GM10266 (cell line): ENCODE data around the gene DNASE1L3.

Experiments
- DNase-seq: peaks from one replicate; pipeline ENCODE4 v3.0.0; 2012; ENCODE audit errors: extremely low spot score
- TF ChIP-seq, protein P1 (sequence below): IDR thresholded peaks from 2 replicates; pipeline ENCODE4 v1.5.1; 2012; ENCODE audit warnings: mild to moderate bottlenecking, low read depth; ENCODE audit not compliant: control insufficient read depth, insufficient read depth; ENCODE audit errors: missing control alignments

Gene DNASE1L3

GRCh38 chr3:58176827-58177489 is 33.8 kb downstream of the DNASE1L3 start:
- TF ChIP-seq, protein P1, sequence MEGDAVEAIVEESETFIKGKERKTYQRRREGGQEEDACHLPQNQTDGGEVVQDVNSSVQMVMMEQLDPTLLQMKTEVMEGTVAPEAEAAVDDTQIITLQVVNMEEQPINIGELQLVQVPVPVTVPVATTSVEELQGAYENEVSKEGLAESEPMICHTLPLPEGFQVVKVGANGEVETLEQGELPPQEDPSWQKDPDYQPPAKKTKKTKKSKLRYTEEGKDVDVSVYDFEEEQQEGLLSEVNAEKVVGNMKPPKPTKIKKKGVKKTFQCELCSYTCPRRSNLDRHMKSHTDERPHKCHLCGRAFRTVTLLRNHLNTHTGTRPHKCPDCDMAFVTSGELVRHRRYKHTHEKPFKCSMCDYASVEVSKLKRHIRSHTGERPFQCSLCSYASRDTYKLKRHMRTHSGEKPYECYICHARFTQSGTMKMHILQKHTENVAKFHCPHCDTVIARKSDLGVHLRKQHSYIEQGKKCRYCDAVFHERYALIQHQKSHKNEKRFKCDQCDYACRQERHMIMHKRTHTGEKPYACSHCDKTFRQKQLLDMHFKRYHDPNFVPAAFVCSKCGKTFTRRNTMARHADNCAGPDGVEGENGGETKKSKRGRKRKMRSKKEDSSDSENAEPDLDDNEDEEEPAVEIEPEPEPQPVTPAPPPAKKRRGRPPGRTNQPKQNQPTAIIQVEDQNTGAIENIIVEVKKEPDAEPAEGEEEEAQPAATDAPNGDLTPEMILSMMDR: no peak
- no peak for DNase-seq

GRCh38 chr3:58176185-58176530 is 34.6 kb downstream of the DNASE1L3 start:
- TF ChIP-seq, protein P1: no peak
- DNase-seq: no peak

- DNase-seq: no peak
- TF ChIP-seq, protein P1: no peak
These were observed 35.2 kb downstream of the DNASE1L3 start for GRCh38 chr3:58175437-58176184.

DNA sequence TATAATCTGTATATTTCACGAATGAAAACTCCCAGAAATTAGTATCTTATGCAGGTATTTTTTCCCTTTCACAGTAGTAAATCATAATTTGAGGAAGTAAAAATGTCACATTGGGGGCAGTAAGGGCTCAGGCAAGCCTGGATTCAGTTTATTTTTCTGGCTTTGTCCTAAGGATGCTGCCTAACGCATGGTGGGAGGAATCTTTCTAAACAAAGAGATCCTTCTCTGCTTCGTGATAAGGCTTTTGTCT is 35.7 kb downstream of the DNASE1L3 start:
- DNase-seq: no peak
- TF ChIP-seq, protein P1: no peak

DNA sequence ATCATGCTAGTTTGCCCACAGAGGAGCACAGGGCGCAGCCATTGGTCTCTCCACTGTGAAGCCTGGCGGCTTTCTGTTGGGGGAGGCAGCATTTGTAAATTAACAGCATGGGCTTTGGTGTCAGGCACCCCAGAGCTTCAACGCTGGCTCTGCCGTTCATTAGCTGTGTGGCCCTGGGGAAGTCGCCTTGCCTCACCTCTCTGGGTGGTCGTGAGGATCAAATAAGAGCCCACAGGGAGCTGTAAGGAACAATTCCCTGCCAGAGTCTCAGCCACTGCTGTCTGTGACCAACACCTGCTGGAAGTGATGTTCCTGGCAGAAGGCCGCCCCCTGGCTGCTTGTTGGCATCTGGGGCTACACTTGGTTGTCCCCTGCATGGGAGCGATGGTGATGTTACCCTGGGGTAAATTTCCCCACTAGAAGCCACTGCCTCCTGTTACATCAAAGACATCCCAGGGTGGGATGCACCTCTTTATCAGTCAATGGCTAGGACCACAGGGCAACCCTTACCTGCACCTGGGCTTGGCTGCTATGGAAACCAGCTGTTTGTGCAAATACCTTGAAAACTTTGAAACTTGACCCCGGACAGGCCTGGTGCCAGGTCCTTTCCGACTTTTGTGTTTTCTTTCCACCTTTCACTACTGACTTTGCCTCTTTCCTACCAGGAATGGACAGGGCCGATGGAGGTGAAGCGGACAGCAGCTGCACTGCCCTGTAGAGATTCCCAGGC is 36.9 kb downstream of the DNASE1L3 start:
- DNase-seq: peak; percentile 67
- TF ChIP-seq, protein P1: peak; percentile 75

- DNase-seq: no peak
- TF ChIP-seq, protein P1: no peak
These were observed 37.6 kb downstream of the DNASE1L3 start for GRCh38 chr3:58173029-58173668.
